Panc1 (cell line): ENCODE results near the gene CD177. TPM values are rescaled to one million over a fixed set of nuclear protein-coding genes. Genes with fewer than 3 reads are reported as not detected.

Experiments
- ATAC-seq: fragments of 200-7000 bp; cut with Tn5 transposase; 2 replicates; pipeline ENCODE4 v1.9.1; 2020; ENCODE audit warnings: mild to moderate bottlenecking, moderate library complexity
- BruUV-seq: library from RNA; stranded (reverse); fragments of 400-500 nt; replicated peaks from 2 replicates; lab custom pipeline; 2021; lab: Mats Ljungman, UMichigan
- CTCF ChIA-PET: fragments of 300-600 bp; sonication (Branson Sonifier 250); formaldehyde crosslinking; loops from one replicate; lab custom pipeline; 2022; ENCODE audit warnings: antibody characterized with exemption; lab: Charles Lee
- POLR2A ChIA-PET: fragments of 300-600 bp; sonication (Branson Sonifier 250); formaldehyde crosslinking; loops from one replicate; lab custom pipeline; 2022; ENCODE audit warnings: antibody characterized with exemption; lab: Charles Lee
- DNase-seq: peaks from one replicate; pipeline ENCODE4 v3.0.0-alpha.2; 2010; ENCODE audit warnings: low read depth, low spot score
- H3K27ac ChIP-seq: 2 replicates; pipeline ENCODE4 v1.5.1; 2011; ENCODE audit warnings: mild to moderate bottlenecking, low read length, inconsistent platforms
- H3K27me3 ChIP-seq: fragments of 200-500 bp; sonication (Bioruptor generic); 2 replicates; pipeline ENCODE4 v1.6.0; 2014; ENCODE audit warnings: low read length, inconsistent platforms; ENCODE audit not compliant: control insufficient read depth, insufficient read depth
- H3K36me3 ChIP-seq: fragments of 200-500 bp; sonication (Bioruptor generic); 2 replicates; pipeline ENCODE4 v1.5.1; 2014; ENCODE audit warnings: inconsistent platforms, mild to moderate bottlenecking, low read length, moderate library complexity; ENCODE audit not compliant: control insufficient read depth, insufficient read depth
- H3K4me1 ChIP-seq: 2 replicates; pipeline ENCODE4 v1.5.1; 2011; ENCODE audit warnings: inconsistent platforms, mild to moderate bottlenecking, low read length, moderate library complexity; ENCODE audit not compliant: control insufficient read depth, insufficient read depth
- H3K4me3 ChIP-seq, 2 experiments: 2 replicates each; pipeline ENCODE4 v1.5.1; 2011 to 2012; ENCODE audit warnings: low read depth in 2 of 2, low read length in 2 of 2, mild to moderate bottlenecking in 2 of 2, inconsistent platforms in 1 of 2, moderate library complexity in 1 of 2
- H3K9me3 ChIP-seq: fragments of 200-500 bp; sonication (Bioruptor generic); 2 replicates; pipeline ENCODE4 v1.5.1; 2014; ENCODE audit warnings: low read depth, mild to moderate bottlenecking, inconsistent platforms, low read length, moderate library complexity; ENCODE audit not compliant: control insufficient read depth, insufficient read depth
- CTCF ChIP-seq: fragments of 450-650 bp; IDR thresholded peaks from 2 replicates; pipeline ENCODE4 v1.5.1; 2017; ENCODE audit warnings: mild to moderate bottlenecking
- POLR2AphosphoS5 ChIP-seq: IDR thresholded peaks from 2 replicates; pipeline ENCODE4 v1.6.1; 2012; ENCODE audit warnings: mild to moderate bottlenecking, low read depth, low read length, moderate library complexity
- SIN3A ChIP-seq: IDR thresholded peaks from 2 replicates; pipeline ENCODE4 v1.6.1; 2012; ENCODE audit warnings: low read depth, mild to moderate bottlenecking, low read length, moderate library complexity, borderline replicate concordance; ENCODE audit not compliant: insufficient read depth
- TCF7L2 ChIP-seq: IDR thresholded peaks from 2 replicates; pipeline ENCODE4 v1.6.1; 2011; ENCODE audit warnings: mild to moderate bottlenecking, low read depth, low read length, inconsistent platforms
- in situ Hi-C: cut with HindIII; loops from 2 replicates; pipeline ENCODE4 v1.10.0; 2016; ENCODE audit warnings: low sequenced_read_pairs, low pct_unique_long_range_greater_than_20kb
- intact Hi-C: fragments of 100-400 bp; cut with micrococcal nuclease; formaldehyde crosslinking; loops from one replicate; pipeline ENCODE4 v1.10.0; 2022; ENCODE audit not compliant: unreplicated experiment
- total RNA-seq: library from RNA; stranded (reverse); gene quantifications from one replicate; pipeline ENCODE4 v1.2.1, GENCODE V29; 2021; ENCODE audit not compliant: unreplicated experiment
- TF ChIP-seq, protein P1 (sequence below), 2 experiments: IDR thresholded peaks; 2 replicates each; pipeline ENCODE4 v1.6.1; 2011 to 2012; ENCODE audit warnings: low read depth in 2 of 2, control low read depth in 1 of 2, low read length in 1 of 2, mild to moderate bottlenecking in 1 of 2, moderate library complexity in 1 of 2; ENCODE audit not compliant: insufficient read depth in 1 of 2

Gene CD177
- total RNA-seq, 1 experiment from 2014 or later, result 0.28 TPM

DNA sequence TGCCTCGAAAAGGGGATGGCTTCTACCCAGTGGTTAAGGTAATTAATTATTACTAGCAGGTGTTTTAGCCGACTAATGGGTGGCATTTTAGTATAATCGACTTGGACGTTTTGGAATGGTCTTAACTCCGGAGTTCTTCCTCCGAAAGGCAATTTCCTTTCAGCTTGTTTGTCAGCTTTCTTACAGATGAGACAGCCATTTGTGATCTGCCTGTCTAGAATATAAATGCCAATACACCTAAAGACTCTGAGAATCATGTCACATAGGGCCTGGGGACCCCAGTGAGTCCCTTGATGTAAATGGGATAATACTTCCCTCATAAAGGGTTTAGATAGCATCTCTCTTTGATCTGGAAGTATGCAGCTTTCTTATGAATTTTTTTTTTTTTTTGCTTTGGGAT lies 42.2 kb upstream of the CD177 start:
- H3K27ac ChIP-seq, result no peak overlapping the region
- no peak overlapping the region for H3K4me3 ChIP-seq
- intact Hi-C loops (no loop called here), in situ Hi-C loops (no loop called here)
- ChIA-PET CTCF (no interaction called here), POLR2A (no interaction called here)
- ATAC-seq (no peak), DNase-seq (no peak)
- H3K27me3 ChIP-seq, result no peaks in the 10 kb centered on the region; the same call in 1 of the 2 replicates
- no peaks in the 10 kb centered on the region for H3K9me3 ChIP-seq
- no TSS peak for BruUV-seq
- H3K36me3 ChIP-seq, result no peaks in the 10 kb centered on the region
- no peaks in the 10 kb centered on the region for H3K4me1 ChIP-seq
- TF ChIP-seq POLR2AphosphoS5 (no peak), TCF7L2 (no peak), SIN3A (no peak), CTCF (no peak)
- TF ChIP-seq, protein P1, sequence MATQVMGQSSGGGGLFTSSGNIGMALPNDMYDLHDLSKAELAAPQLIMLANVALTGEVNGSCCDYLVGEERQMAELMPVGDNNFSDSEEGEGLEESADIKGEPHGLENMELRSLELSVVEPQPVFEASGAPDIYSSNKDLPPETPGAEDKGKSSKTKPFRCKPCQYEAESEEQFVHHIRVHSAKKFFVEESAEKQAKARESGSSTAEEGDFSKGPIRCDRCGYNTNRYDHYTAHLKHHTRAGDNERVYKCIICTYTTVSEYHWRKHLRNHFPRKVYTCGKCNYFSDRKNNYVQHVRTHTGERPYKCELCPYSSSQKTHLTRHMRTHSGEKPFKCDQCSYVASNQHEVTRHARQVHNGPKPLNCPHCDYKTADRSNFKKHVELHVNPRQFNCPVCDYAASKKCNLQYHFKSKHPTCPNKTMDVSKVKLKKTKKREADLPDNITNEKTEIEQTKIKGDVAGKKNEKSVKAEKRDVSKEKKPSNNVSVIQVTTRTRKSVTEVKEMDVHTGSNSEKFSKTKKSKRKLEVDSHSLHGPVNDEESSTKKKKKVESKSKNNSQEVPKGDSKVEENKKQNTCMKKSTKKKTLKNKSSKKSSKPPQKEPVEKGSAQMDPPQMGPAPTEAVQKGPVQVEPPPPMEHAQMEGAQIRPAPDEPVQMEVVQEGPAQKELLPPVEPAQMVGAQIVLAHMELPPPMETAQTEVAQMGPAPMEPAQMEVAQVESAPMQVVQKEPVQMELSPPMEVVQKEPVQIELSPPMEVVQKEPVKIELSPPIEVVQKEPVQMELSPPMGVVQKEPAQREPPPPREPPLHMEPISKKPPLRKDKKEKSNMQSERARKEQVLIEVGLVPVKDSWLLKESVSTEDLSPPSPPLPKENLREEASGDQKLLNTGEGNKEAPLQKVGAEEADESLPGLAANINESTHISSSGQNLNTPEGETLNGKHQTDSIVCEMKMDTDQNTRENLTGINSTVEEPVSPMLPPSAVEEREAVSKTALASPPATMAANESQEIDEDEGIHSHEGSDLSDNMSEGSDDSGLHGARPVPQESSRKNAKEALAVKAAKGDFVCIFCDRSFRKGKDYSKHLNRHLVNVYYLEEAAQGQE (IDR thresholded peaks at IDR 0.05; ENCODE audit: insufficient read depth in 1 of 2, low read depth in 2 of 2, low read length in 1 of 2), result no peak

GRCh38 chr19:43311706-43312105 lies 41.8 kb upstream of the CD177 start:
- POLR2A ChIA-PET, result no interaction called here
- BruUV-seq, result no TSS peak
- Histone ChIP-seq H3K9me3 (no peaks in the 10 kb centered on the region), H3K4me1 (no peaks in the 10 kb centered on the region), H3K27ac (no peak overlapping the region), H3K36me3 (no peaks in the 10 kb centered on the region), H3K4me3 (no peak overlapping the region), H3K27me3 (no peaks in the 10 kb centered on the region; the same call in 1 of the 2 replicates)
- TF ChIP-seq, protein P1 (IDR thresholded peaks at IDR 0.05; ENCODE audit: insufficient read depth in 1 of 2, low read depth in 2 of 2, low read length in 1 of 2), result no peak
- no peak for TF ChIP-seq SIN3A
- no peak for TF ChIP-seq TCF7L2
- no peak for TF ChIP-seq POLR2AphosphoS5
- no peak for TF ChIP-seq CTCF
- DNase-seq, result no peak
- ATAC-seq, result no peak
- intact Hi-C loops (no loop called here), in situ Hi-C loops (no loop called here)
- CTCF ChIA-PET, result no interaction called here
